Measurements from ENCODE around the gene MARCHF5.

DNA sequence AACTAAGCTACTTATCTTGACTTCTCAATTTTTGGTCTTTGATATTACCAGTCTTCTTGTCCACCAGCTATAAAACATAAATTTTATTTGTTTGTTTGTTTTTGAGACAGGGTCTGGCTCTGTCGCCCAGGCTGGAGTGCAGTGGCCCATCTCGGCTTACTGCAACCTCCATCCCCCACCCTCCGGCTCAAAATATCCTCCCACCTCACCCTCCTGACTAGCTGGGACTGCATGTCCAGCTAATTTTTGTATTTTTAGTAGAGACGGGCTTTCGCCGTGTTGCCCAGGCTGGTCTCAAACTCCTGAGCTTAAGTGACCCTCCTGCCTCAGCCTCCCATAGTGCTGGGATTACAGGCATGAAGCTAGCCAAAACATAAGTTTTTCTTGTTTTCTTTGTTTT lies 7.5 kb downstream of the MARCHF5 start:
- TF ChIP-seq, protein P1, sequence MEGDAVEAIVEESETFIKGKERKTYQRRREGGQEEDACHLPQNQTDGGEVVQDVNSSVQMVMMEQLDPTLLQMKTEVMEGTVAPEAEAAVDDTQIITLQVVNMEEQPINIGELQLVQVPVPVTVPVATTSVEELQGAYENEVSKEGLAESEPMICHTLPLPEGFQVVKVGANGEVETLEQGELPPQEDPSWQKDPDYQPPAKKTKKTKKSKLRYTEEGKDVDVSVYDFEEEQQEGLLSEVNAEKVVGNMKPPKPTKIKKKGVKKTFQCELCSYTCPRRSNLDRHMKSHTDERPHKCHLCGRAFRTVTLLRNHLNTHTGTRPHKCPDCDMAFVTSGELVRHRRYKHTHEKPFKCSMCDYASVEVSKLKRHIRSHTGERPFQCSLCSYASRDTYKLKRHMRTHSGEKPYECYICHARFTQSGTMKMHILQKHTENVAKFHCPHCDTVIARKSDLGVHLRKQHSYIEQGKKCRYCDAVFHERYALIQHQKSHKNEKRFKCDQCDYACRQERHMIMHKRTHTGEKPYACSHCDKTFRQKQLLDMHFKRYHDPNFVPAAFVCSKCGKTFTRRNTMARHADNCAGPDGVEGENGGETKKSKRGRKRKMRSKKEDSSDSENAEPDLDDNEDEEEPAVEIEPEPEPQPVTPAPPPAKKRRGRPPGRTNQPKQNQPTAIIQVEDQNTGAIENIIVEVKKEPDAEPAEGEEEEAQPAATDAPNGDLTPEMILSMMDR (IDR thresholded peaks at IDR 0.05): no peak
- TF ChIP-seq POLR2A (IDR thresholded peaks at IDR 0.05): no peak
- no peak for TF ChIP-seq POLR2AphosphoS5 (IDR thresholded peaks at IDR 0.05)
- TF ChIP-seq EP300 (IDR thresholded peaks at IDR 0.05): no peak
